ENCODE data around the gene MSI2. TPM values are rescaled to one million over a fixed set of nuclear protein-coding genes. Genes with fewer than 3 reads are reported as not detected.
"Not testable (repeated sequence)": the region's sequence is repeated elsewhere in the genome, so short reads cannot be mapped to it uniquely, and the experiment has no call there.

MSI2 gene
- total RNA-seq, 1 donor from 2014 or later, result 54.9 TPM

GRCh38 chr17:57293077-57293476, 36.8 kb downstream of the MSI2 start:
- no peak for DNase-seq

GRCh38 chr17:57294101-57294500, 37.8 kb downstream of the MSI2 start:
- DNase-seq, result no peak

GRCh38 chr17:57294629-57295501, 38.5 kb downstream of the MSI2 start:
- no peak for DNase-seq

GRCh38 chr17:57295526-57296023, 39.3 kb downstream of the MSI2 start:
- DNase-seq, result peak; percentile 43

- no peak for DNase-seq
Observed at GRCh38 chr17:57296231-57296630, 39.9 kb downstream of the MSI2 start.

GRCh38 chr17:57299176-57299575, 42.9 kb downstream of the MSI2 start:
- DNase-seq, result no peak

DNA sequence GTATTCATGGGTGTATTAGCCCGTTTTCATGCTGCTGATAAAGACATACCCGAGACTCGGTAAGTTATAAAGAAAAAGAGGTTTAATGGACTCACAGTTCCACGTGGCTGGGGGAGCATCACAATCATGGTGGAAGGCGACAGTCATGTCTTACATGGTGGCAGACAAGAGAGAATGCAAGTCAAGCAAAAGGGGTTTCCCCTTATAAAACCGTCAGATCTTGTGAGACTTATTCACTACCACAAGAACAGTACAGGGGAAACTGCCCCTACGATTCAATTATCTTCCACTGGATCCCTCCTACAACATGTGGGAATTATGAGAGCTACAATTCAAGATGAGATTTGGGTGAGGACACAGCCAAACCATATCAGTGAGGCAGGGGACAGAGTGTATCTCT, 44.3 kb downstream of the MSI2 start:
- not testable (repeated sequence) for DNase-seq

- no peak for DNase-seq
Observed at GRCh38 chr17:57302690-57303465, 46.6 kb downstream of the MSI2 start.

- DNase-seq, result no peak
Observed at GRCh38 chr17:57305144-57305728, 48.9 kb downstream of the MSI2 start.

GRCh38 chr17:57305908-57306504, 49.7 kb downstream of the MSI2 start:
- no peak for DNase-seq

DNA sequence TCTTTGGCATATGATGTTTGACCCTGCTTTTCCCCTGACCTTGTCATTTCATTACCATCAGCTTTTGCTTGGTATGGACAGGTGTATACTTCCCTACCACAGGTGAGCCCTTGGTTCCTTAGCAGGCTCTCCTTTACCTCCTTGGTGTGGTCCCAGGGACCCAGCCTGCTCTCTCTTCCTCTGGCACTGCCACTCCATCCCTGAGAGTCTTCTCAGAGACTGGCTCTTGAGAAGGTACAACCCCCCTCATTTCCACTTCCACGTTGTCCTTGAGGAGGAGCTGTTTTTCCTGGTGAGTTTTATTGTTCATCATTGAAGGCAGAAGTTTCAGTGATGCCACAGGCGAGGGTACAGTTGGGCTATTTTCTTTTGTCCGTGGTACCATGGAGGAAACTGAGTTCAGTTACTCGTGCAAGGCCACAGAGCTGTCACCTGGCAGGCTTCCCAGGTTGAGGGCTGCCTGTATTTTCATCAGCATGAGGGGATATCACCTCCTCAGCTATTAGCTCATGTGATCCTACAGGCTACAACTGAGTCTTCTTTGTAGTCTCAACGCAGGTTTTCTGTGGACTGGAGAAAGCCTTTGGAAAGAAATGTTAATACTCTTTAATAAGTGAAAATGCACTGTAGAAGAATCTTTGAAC, 52.3 kb downstream of the MSI2 start:
- no peak for DNase-seq

- no peak for DNase-seq
Observed at GRCh38 chr17:57309479-57309878, 53.2 kb downstream of the MSI2 start.

DNA sequence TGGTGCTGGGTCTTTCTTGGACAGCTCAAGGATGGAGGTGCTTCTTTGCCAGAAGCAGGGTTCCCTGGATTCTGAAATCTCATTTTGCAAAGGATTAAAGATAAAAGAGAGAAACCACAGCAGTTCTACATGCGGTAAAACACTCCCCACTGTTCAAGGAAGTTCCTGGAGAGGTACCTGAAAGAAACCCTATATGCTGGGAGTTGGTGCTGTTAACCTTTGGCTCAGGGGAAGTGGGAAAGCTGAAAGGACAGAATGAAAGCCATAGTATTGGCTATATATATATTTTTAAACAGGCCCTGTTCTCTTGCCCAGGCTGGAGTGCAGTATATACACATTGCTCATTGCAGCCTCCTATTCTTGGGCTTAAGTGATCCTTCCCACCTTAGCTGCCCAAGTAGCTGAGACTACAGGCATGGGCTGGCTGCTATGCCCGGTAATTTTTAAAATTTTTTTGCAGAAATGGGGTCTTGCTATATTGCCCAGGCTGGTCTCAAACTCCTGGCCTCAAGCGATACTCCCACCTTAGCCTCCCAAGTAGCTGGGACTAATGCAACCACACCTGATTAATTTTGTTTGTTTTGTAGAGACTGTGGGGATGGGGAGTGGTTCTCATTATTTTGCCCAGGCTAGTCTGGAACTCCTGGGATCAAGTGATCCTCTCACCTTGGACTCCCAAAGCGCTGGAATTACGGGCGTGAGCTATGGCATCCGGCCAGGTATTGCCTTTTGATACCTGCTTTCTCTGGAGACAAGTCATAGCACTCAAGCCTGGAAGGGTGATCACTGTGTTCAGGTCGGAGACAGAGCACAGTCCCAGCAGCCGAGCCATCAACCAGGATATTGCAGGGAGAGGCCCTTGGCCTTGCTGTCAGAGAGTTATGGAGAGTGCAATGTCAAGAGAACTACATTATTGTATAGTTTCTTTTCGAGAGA, 55.2 kb downstream of the MSI2 start:
- DNase-seq, result no peak

GRCh38 chr17:57312242-57312641, 55.9 kb downstream of the MSI2 start:
- DNase-seq, result no peak

DNA sequence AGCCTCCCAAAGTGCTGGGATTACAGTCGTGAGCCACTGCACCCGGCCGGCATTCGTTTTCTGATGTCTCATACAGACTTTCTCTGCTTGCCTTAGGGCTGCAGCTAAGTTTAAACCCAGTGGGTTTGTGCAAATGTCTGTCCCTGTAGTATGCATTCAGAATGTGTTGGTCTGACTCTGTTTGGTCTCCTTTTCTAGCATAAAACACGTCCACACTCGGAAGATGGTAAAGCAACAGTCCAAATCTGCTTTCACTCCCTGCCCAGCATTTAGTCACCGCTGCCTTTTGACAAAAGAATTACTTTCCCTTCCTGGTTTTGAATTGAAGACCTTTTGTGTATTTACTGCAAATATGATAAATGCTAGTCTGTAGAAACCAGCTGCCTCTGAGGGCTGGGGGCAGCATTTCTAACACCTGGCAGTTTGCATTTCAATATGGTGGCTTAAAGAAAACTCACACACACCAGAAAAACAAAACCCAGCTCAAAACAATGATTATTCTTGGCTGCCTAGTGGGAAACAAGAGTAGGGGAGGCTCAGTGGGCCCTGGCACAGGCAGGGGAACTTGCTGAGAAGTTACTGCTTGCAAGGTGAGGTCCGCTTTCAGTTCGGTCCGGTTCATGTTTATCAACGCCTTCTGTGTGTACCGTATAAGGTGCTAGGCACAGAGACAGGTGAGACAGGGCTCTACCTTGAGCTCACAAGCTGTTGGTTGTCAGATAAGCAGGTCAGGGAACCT, 56.9 kb downstream of the MSI2 start:
- DNase-seq, result no peak

DNA sequence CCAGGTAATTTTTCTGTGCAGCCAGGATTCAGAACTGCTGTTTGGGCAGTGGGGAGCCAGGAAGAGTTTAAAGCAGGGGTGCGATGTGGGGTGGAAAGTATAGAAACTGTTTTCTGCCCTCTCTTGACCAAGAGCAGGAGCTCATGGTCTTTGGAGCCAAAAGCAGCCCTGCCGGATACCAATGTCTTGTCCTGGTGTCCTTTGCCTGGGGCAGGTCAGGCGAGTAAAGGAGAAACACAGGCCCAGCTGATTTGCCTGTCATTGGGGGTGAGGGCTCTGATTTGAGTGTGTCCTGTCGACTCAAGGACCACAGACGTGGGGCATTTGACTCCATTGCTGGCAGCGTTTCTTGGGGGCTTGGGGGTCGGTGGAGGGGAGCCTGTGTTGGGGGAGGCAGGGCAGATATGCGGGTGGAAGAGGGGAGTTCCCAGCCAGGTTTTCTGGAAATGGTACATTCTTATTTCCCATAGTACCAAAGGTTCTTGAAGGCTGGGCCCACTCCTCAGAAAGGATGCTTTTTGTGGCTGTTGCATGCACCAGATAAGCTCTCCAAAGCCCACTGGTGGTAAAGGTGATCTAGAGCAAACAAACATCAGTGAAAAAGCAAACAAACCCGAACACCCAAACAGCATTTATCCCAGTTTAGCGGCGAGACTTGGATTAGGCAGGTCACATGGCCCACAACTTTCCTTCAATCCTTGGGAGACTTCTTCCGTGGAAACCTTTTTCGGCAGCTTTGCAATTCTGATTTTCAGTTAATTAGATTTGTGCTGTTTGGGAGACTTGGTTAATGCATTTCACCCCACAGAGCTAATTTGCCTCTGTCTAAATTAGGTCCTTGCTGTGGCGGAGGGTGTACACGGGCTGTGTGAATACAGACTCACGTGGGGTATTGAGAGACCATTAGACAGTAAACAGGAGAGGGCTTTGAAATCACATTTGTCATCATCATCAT, 59.0 kb downstream of the MSI2 start:
- no peak for DNase-seq

GRCh38 chr17:57316361-57316760, 60.0 kb downstream of the MSI2 start:
- no peak for DNase-seq

GRCh38 chr17:57317079-57317478, 60.8 kb downstream of the MSI2 start:
- DNase-seq, result no peak

- no peak for DNase-seq
Observed at GRCh38 chr17:57318913-57319312, 62.6 kb downstream of the MSI2 start.
